Hepatocyte (in vitro differentiated cells): ENCODE results near the gene ZNRF3.

ENCODE experiments used
- EZH2 ChIP-seq: fragments of 200-600 bp; sonication (generic); IDR thresholded peaks from 2 replicates; pipeline ENCODE4 v1.6.1; 2016; ENCODE audit warnings: antibody characterized with exemption, mild to moderate bottlenecking, borderline replicate concordance
- TF ChIP-seq, protein P1 (sequence below): fragments of 200-600 bp; sonication (generic); IDR thresholded peaks from 2 replicates; pipeline ENCODE4 v1.5.1; 2016; ENCODE audit warnings: antibody characterized with exemption, mild to moderate bottlenecking; ENCODE audit not compliant: poor library complexity

- TF ChIP-seq, protein P1, sequence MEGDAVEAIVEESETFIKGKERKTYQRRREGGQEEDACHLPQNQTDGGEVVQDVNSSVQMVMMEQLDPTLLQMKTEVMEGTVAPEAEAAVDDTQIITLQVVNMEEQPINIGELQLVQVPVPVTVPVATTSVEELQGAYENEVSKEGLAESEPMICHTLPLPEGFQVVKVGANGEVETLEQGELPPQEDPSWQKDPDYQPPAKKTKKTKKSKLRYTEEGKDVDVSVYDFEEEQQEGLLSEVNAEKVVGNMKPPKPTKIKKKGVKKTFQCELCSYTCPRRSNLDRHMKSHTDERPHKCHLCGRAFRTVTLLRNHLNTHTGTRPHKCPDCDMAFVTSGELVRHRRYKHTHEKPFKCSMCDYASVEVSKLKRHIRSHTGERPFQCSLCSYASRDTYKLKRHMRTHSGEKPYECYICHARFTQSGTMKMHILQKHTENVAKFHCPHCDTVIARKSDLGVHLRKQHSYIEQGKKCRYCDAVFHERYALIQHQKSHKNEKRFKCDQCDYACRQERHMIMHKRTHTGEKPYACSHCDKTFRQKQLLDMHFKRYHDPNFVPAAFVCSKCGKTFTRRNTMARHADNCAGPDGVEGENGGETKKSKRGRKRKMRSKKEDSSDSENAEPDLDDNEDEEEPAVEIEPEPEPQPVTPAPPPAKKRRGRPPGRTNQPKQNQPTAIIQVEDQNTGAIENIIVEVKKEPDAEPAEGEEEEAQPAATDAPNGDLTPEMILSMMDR: no peak
- TF ChIP-seq EZH2: no peak
Observed at GRCh38 chr22:29072193-29072978, 189.0 kb downstream of the ZNRF3 start.
